Heart left ventricle (tissue), 13 donors: ENCODE measurements around the gene VPS35L.

Source experiments
- POLR2A ChIP-seq, 2 donors: fragments of 450-650 bp; IDR thresholded peaks; one replicate each; pipeline ENCODE4 v1.6.1; 2017; ENCODE audit warnings: antibody characterized with exemption in 2 of 2, mild to moderate bottlenecking in 2 of 2, moderate library complexity in 2 of 2
- TF ChIP-seq, protein P1 (sequence below), 12 donors: fragments of 200-600 bp; sonication (generic) in 4 of 12; IDR thresholded peaks; one replicate each; pipeline versions ENCODE4 v1.5.0 to v1.8.0; 2018 to 2022; ENCODE audit warnings: antibody characterized with exemption in 12 of 12, mild to moderate bottlenecking in 5 of 12
- donor health status: ischemic (EF 13 %, LVEDD 7.1; RV severe dilation, severe dysfunction).
- donor health status: DM: no; HTN: yes; CAD: no.
- donor health status: DM: no; HTN: no; CAD: no.
- donor health status: ischemic (EF 25% LVEDD 6.9; RV normal size, moderate dysfunction).
- donor health status: ischemic (EF 25% LVEDD 5.7; RV mildly dilated, moderate dysfunction).
- donor health status: ischemic (EF 35%, LVEDD 5.7; RV mildly dilated, moderate dysfunction).
- donor health status: nonischemic (EF 11% LVEDD 7.7; RV severe dilation, severe dysfunction).
- donor health status: DM: yes; HTN: yes; CAD: no.
- donor health status: PGD.
- donor health status: ischemic (EF 29% LVEDD 5.4; RV normal size, mild dysfunction).
- donor health status: nonischemic (EF 23%, LVEDD 6.1; RV moderate dilation, normal function).

- TF ChIP-seq, protein P1, sequence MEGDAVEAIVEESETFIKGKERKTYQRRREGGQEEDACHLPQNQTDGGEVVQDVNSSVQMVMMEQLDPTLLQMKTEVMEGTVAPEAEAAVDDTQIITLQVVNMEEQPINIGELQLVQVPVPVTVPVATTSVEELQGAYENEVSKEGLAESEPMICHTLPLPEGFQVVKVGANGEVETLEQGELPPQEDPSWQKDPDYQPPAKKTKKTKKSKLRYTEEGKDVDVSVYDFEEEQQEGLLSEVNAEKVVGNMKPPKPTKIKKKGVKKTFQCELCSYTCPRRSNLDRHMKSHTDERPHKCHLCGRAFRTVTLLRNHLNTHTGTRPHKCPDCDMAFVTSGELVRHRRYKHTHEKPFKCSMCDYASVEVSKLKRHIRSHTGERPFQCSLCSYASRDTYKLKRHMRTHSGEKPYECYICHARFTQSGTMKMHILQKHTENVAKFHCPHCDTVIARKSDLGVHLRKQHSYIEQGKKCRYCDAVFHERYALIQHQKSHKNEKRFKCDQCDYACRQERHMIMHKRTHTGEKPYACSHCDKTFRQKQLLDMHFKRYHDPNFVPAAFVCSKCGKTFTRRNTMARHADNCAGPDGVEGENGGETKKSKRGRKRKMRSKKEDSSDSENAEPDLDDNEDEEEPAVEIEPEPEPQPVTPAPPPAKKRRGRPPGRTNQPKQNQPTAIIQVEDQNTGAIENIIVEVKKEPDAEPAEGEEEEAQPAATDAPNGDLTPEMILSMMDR (IDR thresholded peaks at IDR 0.05) = no peak
- no peak for TF ChIP-seq POLR2A (IDR thresholded peaks at IDR 0.05)
Observed at GRCh38 chr16:19642501-19642900, 87.0 kb downstream of the VPS35L start.
